IPS-20b (cell line): Measurements from ENCODE around the gene CREBBP.

Experiments used
- H3K27ac ChIP-seq: one replicate; pipeline ENCODE4 v1.5.1; 2013; ENCODE audit warnings: low read length
- H3K27me3 ChIP-seq: 2 replicates; pipeline ENCODE4 v1.6.1; 2013; ENCODE audit warnings: mild to moderate bottlenecking, low read length, inconsistent platforms; ENCODE audit not compliant: insufficient read depth
- H3K36me3 ChIP-seq: 2 replicates; pipeline ENCODE4 v1.6.1; 2013; ENCODE audit warnings: low read depth, mild to moderate bottlenecking, inconsistent platforms, low read length, moderate library complexity; ENCODE audit not compliant: insufficient read depth
- H3K4me1 ChIP-seq: 2 replicates; pipeline ENCODE4 v1.6.1; 2013; ENCODE audit warnings: mild to moderate bottlenecking, control low read depth, inconsistent platforms, low read length, moderate library complexity; ENCODE audit not compliant: insufficient read depth
- H3K4me3 ChIP-seq: 2 replicates; pipeline ENCODE4 v1.5.1; 2013; ENCODE audit warnings: mild to moderate bottlenecking, low read length, inconsistent platforms
- H3K9ac ChIP-seq: 2 replicates; pipeline ENCODE4 v1.6.1; 2013; ENCODE audit warnings: low read depth, mild to moderate bottlenecking, inconsistent platforms, low read length, moderate library complexity
- H3K9me3 ChIP-seq: 2 replicates; pipeline ENCODE4 v1.6.1; 2013; ENCODE audit warnings: mild to moderate bottlenecking, low read depth, low read length, inconsistent platforms; ENCODE audit not compliant: insufficient read depth

The CREBBP gene

DNA sequence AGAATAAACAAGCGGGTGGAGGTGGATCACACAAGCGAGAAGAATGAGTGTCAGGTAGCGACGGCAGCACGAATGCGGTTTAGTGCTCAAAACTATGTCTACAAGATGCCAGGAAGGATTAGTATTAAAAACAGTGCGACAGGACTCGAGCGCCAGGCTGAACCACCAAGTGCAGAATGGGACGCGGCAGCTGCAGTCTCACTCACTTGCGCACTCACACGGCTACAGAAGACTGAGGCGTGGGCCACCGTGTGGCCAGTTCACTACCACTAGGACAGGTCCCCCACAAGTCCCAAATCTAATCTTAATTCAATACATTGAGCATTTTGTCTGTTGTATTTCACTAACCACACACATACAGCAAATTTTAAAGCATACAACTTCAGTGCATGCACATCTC lies 127.5 kb downstream of the CREBBP start:
- Histone ChIP-seq H3K27ac (no peak overlapping the region), H3K4me3 (no peak overlapping the region), H3K4me1 (no peaks in the 10 kb centered on the region), H3K36me3 (peaks cover 76% of the 10 kb centered on the region), H3K27me3 (no peaks in the 10 kb centered on the region), H3K9me3 (no peaks in the 10 kb centered on the region), H3K9ac (no peak overlapping the region)

GRCh38 chr16:3751878-3752277 lies 128.6 kb downstream of the CREBBP start:
- no peak overlapping the region for H3K27ac ChIP-seq
- peaks cover 72% of the 10 kb centered on the region for H3K36me3 ChIP-seq
- H3K4me1 ChIP-seq = no peaks in the 10 kb centered on the region
- no peak overlapping the region for H3K9ac ChIP-seq
- no peak overlapping the region for H3K4me3 ChIP-seq
- no peaks in the 10 kb centered on the region for H3K9me3 ChIP-seq
- no peaks in the 10 kb centered on the region for H3K27me3 ChIP-seq

DNA sequence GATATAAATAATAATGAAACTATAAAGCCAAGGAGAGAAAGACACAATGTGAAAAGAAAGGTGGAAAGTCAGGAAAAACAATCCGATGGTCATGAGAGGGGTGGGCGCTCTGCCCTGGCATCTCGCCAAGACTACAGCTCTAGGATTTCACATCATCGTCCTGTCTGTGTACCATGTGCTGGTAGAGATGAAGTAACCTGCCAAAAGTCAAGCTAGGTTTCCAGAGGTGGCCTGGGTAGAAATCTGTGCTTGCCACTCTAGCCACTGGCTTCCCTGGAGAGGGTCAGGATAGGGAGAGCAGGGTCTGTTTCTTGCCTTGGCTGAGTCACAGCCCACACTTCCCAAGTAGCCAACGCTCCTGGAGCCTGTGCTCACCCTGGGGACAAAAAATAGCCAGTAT lies 132.2 kb downstream of the CREBBP start:
- Histone ChIP-seq H3K4me1 (no peaks in the 10 kb centered on the region), H3K4me3 (no peak overlapping the region), H3K36me3 (peaks cover 75% of the 10 kb centered on the region)

DNA sequence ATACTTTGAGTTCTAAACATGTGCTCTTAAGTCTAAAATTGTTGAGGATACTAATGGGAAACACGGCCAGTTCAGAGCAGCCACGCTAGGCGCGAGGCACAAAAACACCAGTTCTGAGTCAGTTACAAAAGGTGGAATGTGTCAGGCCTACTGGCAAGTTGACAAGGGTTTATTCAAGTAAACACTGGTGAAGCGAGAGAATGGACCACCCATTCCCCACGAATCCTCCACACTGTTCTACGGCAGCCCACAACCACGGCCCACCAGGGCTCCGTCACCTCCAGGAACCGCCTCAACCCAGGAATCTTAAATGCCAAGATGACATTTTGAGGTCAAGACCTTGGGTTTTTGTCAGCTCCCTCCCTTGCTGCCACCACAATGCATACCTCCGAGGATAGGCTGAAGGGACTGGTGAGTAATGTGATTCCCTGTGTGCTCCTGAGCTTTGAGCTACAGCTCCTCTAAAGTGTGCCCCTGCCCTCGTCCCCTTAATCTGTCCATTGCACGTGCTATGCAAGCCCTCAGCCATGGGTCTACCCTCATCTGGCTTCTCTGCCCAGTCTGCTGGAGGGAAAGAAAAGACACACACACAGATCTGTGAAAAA lies 134.7 kb downstream of the CREBBP start:
- H3K9me3 ChIP-seq = no peaks in the 10 kb centered on the region
- H3K4me3 ChIP-seq = no peak overlapping the region
- no peaks in the 10 kb centered on the region for H3K27me3 ChIP-seq
- no peaks in the 10 kb centered on the region for H3K4me1 ChIP-seq
- H3K36me3 ChIP-seq = peaks cover 78% of the 10 kb centered on the region
- H3K27ac ChIP-seq = no peak overlapping the region
- H3K9ac ChIP-seq = no peak overlapping the region; the same call in 1 of the 2 replicates

More for the DNA sequence above, 132.2 kb downstream of the CREBBP start:
- no peak overlapping the region for H3K9ac ChIP-seq
- H3K27ac ChIP-seq = no peak overlapping the region
- H3K9me3 ChIP-seq = no peaks in the 10 kb centered on the region
- H3K27me3 ChIP-seq = no peaks in the 10 kb centered on the region

- no peaks in the 10 kb centered on the region for H3K4me1 ChIP-seq
- peaks cover 88% of the 10 kb centered on the region for H3K36me3 ChIP-seq
- H3K9me3 ChIP-seq = no peaks in the 10 kb centered on the region
These were observed 136.5 kb downstream of the CREBBP start for GRCh38 chr16:3744018-3744417.

GRCh38 chr16:3740934-3741333 lies 139.6 kb downstream of the CREBBP start:
- Histone ChIP-seq H3K36me3 (peaks cover 94% of the 10 kb centered on the region), H3K27me3 (no peaks in the 10 kb centered on the region), H3K4me3 (no peak overlapping the region), H3K4me1 (no peaks in the 10 kb centered on the region), H3K27ac (no peak overlapping the region), H3K9ac (no peak overlapping the region), H3K9me3 (no peaks in the 10 kb centered on the region)

More at GRCh38 chr16:3744018-3744417, 136.5 kb downstream of the CREBBP start:
- Histone ChIP-seq H3K9ac (no peak overlapping the region), H3K4me3 (no peak overlapping the region), H3K27ac (no peak overlapping the region), H3K27me3 (no peaks in the 10 kb centered on the region)

DNA sequence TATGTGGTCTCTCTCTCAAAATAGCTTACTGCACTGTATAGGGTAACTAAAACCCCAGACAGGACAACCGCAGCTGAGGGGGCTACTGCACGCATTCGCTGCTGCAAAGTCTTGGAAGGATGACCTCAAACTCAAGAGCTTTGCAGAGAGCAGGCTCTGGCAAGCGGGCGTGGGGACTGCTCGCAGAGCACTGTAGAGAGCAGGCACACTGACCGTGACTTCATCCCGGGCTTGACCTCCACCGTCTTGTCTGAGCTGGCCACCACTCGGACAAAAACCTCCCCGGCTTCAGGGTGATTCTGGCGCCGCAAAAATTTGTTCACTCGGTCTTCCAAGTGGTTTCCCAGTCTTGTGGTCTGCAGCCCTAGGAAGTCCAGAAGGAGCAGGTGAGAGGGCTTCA lies 140.3 kb downstream of the CREBBP start:
- Histone ChIP-seq H3K4me1 (no peaks in the 10 kb centered on the region), H3K4me3 (no peak overlapping the region), H3K27ac (no peak overlapping the region), H3K27me3 (no peaks in the 10 kb centered on the region), H3K9ac (no peak overlapping the region), H3K36me3 (peaks cover 94% of the 10 kb centered on the region), H3K9me3 (no peaks in the 10 kb centered on the region)

DNA sequence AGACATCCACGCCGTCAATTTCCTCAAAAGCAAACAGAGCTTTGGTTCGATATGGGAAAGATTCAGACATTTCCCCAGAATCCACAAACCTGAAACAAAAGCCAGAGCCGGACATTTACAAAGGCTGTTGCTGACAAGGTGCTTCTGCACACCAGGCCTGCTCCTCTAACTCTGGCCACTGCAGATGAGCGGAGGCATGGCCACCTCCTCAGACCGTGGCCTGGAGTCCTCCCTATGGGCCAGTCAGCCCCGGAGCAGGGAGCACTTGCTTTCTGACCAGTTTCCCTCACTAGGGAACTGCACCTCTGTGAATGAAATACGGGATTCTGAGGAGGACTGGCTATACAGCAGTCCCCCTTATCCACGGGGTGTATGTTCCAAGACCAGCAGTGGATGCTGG lies 140.9 kb downstream of the CREBBP start:
- Histone ChIP-seq H3K36me3 (peaks cover 94% of the 10 kb centered on the region), H3K27ac (no peak overlapping the region), H3K9ac (no peak overlapping the region), H3K4me1 (no peaks in the 10 kb centered on the region), H3K27me3 (no peaks in the 10 kb centered on the region), H3K9me3 (no peaks in the 10 kb centered on the region), H3K4me3 (no peak overlapping the region)

GRCh38 chr16:3738541-3738940 lies 142.0 kb downstream of the CREBBP start:
- Histone ChIP-seq H3K9me3 (no peaks in the 10 kb centered on the region), H3K36me3 (peaks cover 94% of the 10 kb centered on the region)

GRCh38 chr16:3738128-3738527 lies 142.4 kb downstream of the CREBBP start:
- no peaks in the 10 kb centered on the region for H3K4me1 ChIP-seq
- H3K36me3 ChIP-seq = peaks cover 89% of the 10 kb centered on the region

More at GRCh38 chr16:3738541-3738940, 142.0 kb downstream of the CREBBP start:
- Histone ChIP-seq H3K9ac (no peak overlapping the region), H3K4me1 (no peaks in the 10 kb centered on the region), H3K4me3 (no peak overlapping the region), H3K27me3 (no peaks in the 10 kb centered on the region), H3K27ac (no peak overlapping the region)

GRCh38 chr16:3737181-3737580 lies 143.3 kb downstream of the CREBBP start:
- Histone ChIP-seq H3K36me3 (peaks cover 80% of the 10 kb centered on the region), H3K4me3 (no peak overlapping the region), H3K4me1 (no peaks in the 10 kb centered on the region), H3K9me3 (no peaks in the 10 kb centered on the region), H3K9ac (no peak overlapping the region), H3K27ac (no peak overlapping the region), H3K27me3 (no peaks in the 10 kb centered on the region)

More at GRCh38 chr16:3738128-3738527, 142.4 kb downstream of the CREBBP start:
- Histone ChIP-seq H3K27me3 (no peaks in the 10 kb centered on the region), H3K4me3 (no peak overlapping the region), H3K9me3 (no peaks in the 10 kb centered on the region), H3K9ac (no peak overlapping the region), H3K27ac (no peak overlapping the region)

DNA sequence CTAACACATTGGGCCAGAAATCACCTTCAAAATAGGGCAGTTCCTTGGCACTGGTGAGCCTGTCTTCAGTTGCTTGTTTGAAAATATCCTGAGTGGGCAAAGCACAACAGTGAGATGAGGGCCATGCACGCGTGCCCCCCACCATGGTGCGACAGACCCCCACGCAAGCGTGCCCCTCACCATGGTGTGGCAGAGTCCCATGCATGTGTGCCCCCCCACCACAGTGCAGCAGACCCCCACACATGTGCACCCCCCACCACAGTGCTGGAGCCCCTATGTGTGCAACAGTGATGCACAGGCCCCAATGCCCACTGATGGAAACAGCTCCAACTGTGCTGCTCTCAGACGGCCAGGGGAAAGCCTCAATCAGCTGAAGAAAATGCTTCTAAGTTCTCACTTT lies 144.4 kb downstream of the CREBBP start:
- Histone ChIP-seq H3K36me3 (peaks cover 79% of the 10 kb centered on the region), H3K9me3 (no peaks in the 10 kb centered on the region), H3K27ac (no peak overlapping the region), H3K4me3 (no peak overlapping the region), H3K27me3 (no peaks in the 10 kb centered on the region), H3K4me1 (no peaks in the 10 kb centered on the region), H3K9ac (no peak overlapping the region)
